ENCODE data around the gene FMN1. TPM values are rescaled to one million over a fixed set of nuclear protein-coding genes. Genes with fewer than 3 reads are reported as not detected.

The FMN1 gene
- total and polyA plus RNA-seq, 7 donors: 0.21 to 20.0 (median 2.5) TPM

DNA sequence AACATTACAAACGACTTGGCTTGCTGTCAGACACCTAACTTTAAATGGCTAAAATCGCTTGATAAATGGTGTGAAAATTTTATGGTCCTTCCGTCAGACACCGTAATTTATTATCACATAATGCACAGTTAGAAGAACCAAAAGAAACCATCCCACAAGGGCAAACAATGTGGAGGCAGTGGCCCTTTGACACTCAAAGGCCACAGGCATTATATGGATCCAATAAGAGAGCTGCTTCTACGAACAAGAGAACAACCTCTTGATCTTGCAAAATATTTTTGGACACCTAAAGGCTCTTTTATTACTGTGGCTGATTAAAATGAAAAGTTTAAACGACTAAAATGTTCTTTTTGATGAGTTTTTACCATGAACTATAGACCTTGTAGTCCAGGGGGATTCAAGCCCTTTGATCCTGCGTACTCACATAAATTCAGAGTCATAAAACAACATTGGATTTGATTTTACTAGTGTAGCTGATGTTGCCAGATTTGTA is 202.8 kb downstream of the FMN1 start:
- DNase-seq (no peak), ATAC-seq (no peak)
- Histone ChIP-seq H3K27me3 (ENCODE audit: insufficient read depth in 3 of 3, low read length in 2 of 3) (no peaks in the 10 kb centered on the region), H3K36me3 (ENCODE audit: insufficient read depth in 1 of 2, low read depth in 1 of 2) (no peaks in the 10 kb centered on the region), H3K4me1 (no peaks in the 10 kb centered on the region), H3K27ac (no peak overlapping the region), H3K9me3 (no peaks in the 10 kb centered on the region), H3K4me3 (no peak overlapping the region)
- 53 to 59% (median 58%) methylated on average over 7 of the region's 7 CpGs for WGBS, 3 donors
- TF ChIP-seq, protein P1, sequence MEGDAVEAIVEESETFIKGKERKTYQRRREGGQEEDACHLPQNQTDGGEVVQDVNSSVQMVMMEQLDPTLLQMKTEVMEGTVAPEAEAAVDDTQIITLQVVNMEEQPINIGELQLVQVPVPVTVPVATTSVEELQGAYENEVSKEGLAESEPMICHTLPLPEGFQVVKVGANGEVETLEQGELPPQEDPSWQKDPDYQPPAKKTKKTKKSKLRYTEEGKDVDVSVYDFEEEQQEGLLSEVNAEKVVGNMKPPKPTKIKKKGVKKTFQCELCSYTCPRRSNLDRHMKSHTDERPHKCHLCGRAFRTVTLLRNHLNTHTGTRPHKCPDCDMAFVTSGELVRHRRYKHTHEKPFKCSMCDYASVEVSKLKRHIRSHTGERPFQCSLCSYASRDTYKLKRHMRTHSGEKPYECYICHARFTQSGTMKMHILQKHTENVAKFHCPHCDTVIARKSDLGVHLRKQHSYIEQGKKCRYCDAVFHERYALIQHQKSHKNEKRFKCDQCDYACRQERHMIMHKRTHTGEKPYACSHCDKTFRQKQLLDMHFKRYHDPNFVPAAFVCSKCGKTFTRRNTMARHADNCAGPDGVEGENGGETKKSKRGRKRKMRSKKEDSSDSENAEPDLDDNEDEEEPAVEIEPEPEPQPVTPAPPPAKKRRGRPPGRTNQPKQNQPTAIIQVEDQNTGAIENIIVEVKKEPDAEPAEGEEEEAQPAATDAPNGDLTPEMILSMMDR (IDR thresholded peaks at IDR 0.05): no peak
- intact Hi-C loops (cut with DNase I): loop anchor here in 1 of 2 donors (10.0 kb wide), 1 partner anchor 327 kb away; no protein-coding TSS in a partner anchor

DNA sequence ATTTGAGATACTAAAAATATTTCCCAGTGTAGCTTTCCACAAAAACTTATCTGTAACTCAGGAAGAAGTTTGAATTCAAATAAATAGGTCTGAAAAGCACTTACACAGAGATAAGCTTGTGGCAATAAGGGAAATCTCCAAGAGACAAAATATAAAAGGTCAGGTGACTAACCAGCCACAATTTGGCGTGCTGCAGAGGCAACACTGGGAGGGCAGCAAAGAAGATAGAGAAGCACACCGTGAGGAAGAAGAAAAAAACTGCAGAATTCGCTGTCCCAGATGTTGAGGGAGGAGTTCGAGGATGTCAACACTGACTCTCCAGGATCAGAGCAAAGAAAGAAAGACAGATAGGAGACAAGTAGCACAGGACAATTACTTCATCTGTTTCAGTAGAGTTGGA is 204.4 kb downstream of the FMN1 start:
- 77 to 79% (median 78%) methylated on average over 4 of the region's 4 CpGs for WGBS, 3 donors
- intact Hi-C loops (cut with DNase I): loop anchor here in 1 of 2 donors (10.0 kb wide), 1 partner anchor 325 kb away; no protein-coding TSS in a partner anchor
- Histone ChIP-seq H3K4me1 (no peaks in the 10 kb centered on the region), H3K9me3 (no peaks in the 10 kb centered on the region), H3K4me3 (no peak overlapping the region), H3K36me3 (ENCODE audit: insufficient read depth in 1 of 2, low read depth in 1 of 2) (no peaks in the 10 kb centered on the region), H3K27ac (no peak overlapping the region), H3K27me3 (ENCODE audit: insufficient read depth in 3 of 3, low read length in 2 of 3) (no peaks in the 10 kb centered on the region)
- ATAC-seq: no peak
- DNase-seq: no peak
- TF ChIP-seq, protein P1 (IDR thresholded peaks at IDR 0.05): no peak

DNA sequence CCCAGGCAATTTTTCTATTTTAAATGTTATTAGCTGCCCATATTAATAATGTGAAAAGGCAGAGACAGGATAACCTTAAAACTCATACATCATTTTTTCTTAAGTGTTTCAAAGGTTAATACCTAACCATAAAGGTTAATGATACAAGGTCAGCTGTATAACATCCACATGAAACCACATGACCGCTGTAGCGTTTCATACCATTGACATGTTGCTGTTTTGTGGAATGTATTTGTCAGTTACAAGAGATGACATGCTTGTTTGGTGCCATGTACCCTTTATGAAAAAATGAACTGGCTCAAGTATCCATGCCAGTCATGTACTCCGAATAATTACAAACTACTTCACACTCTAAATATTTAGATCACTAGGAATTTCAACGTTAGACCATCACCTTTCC is 207.4 kb downstream of the FMN1 start:
- 57 to 60% (median 60%) methylated on average over 4 of the region's 4 CpGs for WGBS, 3 donors
- DNase-seq (no peak), ATAC-seq (no peak)
- H3K27me3 ChIP-seq (ENCODE audit: insufficient read depth in 3 of 3, low read length in 2 of 3): no peaks in the 10 kb centered on the region
- intact Hi-C loops (cut with DNase I): loop anchor here in 1 of 2 donors (10.0 kb wide), 2 partner anchors 62 to 122 kb away; no protein-coding TSS in a partner anchor
- H3K9me3 ChIP-seq: no peaks in the 10 kb centered on the region
- no peaks in the 10 kb centered on the region for H3K4me1 ChIP-seq
- H3K4me3 ChIP-seq: no peak overlapping the region
- H3K27ac ChIP-seq: no peak overlapping the region
- TF ChIP-seq, protein P1 (IDR thresholded peaks at IDR 0.05): no peak
- no peaks in the 10 kb centered on the region for H3K36me3 ChIP-seq (ENCODE audit: insufficient read depth in 1 of 2, low read depth in 1 of 2)

DNA sequence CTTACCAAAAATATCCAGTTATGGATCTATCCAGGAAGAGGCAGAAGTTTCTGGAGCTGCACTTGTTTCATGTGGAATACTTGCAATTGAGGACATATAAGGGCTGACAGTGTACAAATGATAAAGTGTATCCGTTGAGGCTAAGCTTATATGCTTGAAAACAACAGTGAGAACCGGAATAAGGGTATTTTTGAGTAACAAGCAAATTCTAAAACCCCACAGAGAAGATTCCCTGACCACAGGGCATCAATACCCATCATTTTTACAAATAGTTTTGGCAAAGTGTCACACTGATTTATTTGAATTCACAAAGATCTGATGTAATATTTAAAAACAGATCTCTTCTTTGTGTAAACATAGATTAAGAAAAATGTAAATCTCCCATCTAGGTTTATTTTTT is 208.4 kb downstream of the FMN1 start:
- 64 to 83% (median 83%) methylated on average over 2 of the region's 2 CpGs for WGBS, 3 donors

More for the DNA sequence above, 208.4 kb downstream of the FMN1 start:
- H3K27ac ChIP-seq: no peak overlapping the region
- ATAC-seq (no peak), DNase-seq (no peak)
- TF ChIP-seq, protein P1 (IDR thresholded peaks at IDR 0.05): no peak
- H3K4me3 ChIP-seq: no peak overlapping the region
- intact Hi-C loops (cut with DNase I): loop anchor here in 1 of 2 donors (10.0 kb wide), 2 partner anchors 61 to 121 kb away; no protein-coding TSS in a partner anchor
- no peaks in the 10 kb centered on the region for H3K36me3 ChIP-seq (ENCODE audit: insufficient read depth in 1 of 2, low read depth in 1 of 2)
- no peaks in the 10 kb centered on the region for H3K27me3 ChIP-seq (ENCODE audit: insufficient read depth in 3 of 3, low read length in 2 of 3)
- H3K4me1 ChIP-seq: no peaks in the 10 kb centered on the region
- no peaks in the 10 kb centered on the region for H3K9me3 ChIP-seq

Data from psoas muscle (tissue), 8 donors.